ENCODE data around the gene EMC8. TPM values are rescaled to one million over a fixed set of nuclear protein-coding genes. Genes with fewer than 3 reads are reported as not detected.

EMC8 gene
- total and polyA plus RNA-seq, 10 of the 15 experiments (the other 5 are each of a cell fraction or from before 2014, with no cell fraction given) = 7.8 to 62.0 (median 33.5) TPM

DNA sequence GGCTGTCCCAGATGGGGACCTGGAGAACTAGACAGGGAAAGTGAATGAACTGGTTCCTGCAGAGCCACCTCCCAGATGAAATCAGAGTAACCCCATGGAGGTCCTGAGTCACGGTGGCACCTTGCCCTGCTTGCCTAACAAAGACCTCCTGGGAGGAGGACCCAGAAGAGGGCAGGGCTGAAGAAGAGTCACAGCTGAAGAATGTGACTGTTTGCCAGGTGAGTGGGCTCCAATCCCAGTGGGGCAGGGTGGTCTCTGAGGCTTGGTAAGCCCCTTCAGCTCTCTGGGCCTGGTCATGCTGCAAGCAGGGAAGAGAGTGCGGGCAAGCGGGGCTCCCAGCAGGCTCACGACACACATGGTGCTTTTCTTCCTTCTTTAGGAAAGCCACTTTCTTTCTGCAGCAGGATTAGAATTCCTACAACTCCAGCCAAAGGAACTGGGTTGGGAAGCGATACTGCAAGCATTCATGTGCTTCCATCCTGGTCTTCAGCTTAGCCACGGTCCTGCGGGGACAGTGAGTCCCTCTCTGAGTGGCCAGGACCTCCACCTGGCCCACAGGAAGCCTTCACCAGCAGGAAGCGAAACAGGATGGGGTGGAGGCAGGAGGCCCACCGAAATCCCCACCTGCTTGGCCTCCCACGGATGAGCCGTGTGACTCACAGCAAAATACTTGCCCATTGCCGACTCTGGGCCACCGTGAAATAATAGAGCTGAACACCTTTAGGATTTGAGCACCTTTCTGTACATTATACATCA lies 52.7 kb downstream of the EMC8 start (continued):
- TF ChIP-seq, protein P1, sequence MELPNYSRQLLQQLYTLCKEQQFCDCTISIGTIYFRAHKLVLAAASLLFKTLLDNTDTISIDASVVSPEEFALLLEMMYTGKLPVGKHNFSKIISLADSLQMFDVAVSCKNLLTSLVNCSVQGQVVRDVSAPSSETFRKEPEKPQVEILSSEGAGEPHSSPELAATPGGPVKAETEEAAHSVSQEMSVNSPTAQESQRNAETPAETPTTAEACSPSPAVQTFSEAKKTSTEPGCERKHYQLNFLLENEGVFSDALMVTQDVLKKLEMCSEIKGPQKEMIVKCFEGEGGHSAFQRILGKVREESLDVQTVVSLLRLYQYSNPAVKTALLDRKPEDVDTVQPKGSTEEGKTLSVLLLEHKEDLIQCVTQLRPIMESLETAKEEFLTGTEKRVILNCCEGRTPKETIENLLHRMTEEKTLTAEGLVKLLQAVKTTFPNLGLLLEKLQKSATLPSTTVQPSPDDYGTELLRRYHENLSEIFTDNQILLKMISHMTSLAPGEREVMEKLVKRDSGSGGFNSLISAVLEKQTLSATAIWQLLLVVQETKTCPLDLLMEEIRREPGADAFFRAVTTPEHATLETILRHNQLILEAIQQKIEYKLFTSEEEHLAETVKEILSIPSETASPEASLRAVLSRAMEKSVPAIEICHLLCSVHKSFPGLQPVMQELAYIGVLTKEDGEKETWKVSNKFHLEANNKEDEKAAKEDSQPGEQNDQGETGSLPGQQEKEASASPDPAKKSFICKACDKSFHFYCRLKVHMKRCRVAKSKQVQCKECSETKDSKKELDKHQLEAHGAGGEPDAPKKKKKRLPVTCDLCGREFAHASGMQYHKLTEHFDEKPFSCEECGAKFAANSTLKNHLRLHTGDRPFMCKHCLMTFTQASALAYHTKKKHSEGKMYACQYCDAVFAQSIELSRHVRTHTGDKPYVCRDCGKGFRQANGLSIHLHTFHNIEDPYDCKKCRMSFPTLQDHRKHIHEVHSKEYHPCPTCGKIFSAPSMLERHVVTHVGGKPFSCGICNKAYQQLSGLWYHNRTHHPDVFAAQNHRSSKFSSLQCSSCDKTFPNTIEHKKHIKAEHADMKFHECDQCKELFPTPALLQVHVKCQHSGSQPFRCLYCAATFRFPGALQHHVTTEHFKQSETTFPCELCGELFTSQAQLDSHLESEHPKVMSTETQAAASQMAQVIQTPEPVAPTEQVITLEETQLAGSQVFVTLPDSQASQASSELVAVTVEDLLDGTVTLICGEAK (IDR thresholded peaks at IDR 0.05; ENCODE audit: borderline replicate concordance) = no peak
- TF ChIP-seq ZNF622 (IDR thresholded peaks at IDR 0.05) (no peak), SREBF1 (IDR thresholded peaks at IDR 0.05; ENCODE audit: low read length) (no peak), SPI1 (IDR thresholded peaks at IDR 0.05; ENCODE audit: borderline replicate concordance, insufficient read depth, low read depth, low read length) (peak; percentile 61), EP300 (IDR thresholded peaks at IDR 0.05; ENCODE audit: borderline replicate concordance in 1 of 2, control insufficient read depth in 1 of 2, low read depth in 2 of 2, low read length in 2 of 2) (no peak), ZNF217 (IDR thresholded peaks at IDR 0.05) (no peak), CREM (IDR thresholded peaks at IDR 0.05; ENCODE audit: low read depth) (no peak; the same call in 1 of the 2 replicates), IRF4 (IDR thresholded peaks at IDR 0.05; ENCODE audit: low read depth, low read length) (0 out of 2 replicates have a peak, but pooled peaks have one; percentile 12), TCF12 (IDR thresholded peaks at IDR 0.05; ENCODE audit: low read depth, low read length) (peak; percentile 88), NRF1 (conservative IDR thresholded peaks at IDR 0.05; ENCODE audit: low read depth, low read length) (no peak)
- TF ChIP-seq, protein P2, sequence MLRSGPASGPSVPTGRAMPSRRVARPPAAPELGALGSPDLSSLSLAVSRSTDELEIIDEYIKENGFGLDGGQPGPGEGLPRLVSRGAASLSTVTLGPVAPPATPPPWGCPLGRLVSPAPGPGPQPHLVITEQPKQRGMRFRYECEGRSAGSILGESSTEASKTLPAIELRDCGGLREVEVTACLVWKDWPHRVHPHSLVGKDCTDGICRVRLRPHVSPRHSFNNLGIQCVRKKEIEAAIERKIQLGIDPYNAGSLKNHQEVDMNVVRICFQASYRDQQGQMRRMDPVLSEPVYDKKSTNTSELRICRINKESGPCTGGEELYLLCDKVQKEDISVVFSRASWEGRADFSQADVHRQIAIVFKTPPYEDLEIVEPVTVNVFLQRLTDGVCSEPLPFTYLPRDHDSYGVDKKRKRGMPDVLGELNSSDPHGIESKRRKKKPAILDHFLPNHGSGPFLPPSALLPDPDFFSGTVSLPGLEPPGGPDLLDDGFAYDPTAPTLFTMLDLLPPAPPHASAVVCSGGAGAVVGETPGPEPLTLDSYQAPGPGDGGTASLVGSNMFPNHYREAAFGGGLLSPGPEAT (IDR thresholded peaks at IDR 0.05; ENCODE audit: low read depth) = no peak
- TF ChIP-seq, protein P3, sequence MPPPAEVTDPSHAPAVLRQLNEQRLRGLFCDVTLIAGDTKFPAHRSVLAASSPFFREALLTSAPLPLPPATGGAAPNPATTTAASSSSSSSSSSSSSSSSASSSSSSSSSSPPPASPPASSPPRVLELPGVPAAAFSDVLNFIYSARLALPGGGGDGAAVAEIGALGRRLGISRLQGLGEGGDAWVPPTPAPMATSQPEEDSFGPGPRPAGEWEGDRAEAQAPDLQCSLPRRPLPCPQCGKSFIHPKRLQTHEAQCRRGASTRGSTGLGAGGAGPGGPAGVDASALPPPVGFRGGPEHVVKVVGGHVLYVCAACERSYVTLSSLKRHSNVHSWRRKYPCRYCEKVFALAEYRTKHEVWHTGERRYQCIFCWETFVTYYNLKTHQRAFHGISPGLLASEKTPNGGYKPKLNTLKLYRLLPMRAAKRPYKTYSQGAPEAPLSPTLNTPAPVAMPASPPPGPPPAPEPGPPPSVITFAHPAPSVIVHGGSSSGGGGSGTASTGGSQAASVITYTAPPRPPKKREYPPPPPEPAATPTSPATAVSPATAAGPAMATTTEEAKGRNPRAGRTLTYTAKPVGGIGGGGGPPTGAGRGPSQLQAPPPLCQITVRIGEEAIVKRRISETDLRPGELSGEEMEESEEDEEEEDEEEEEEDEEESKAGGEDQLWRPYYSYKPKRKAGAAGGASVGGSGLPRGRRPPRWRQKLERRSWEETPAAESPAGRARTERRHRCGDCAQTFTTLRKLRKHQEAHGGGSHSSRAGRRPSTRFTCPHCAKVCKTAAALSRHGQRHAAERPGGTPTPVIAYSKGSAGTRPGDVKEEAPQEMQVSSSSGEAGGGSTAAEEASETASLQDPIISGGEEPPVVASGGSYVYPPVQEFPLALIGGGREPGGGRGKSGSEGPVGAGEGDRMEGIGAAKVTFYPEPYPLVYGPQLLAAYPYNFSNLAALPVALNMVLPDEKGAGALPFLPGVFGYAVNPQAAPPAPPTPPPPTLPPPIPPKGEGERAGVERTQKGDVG (CRISPR knock-in tag; IDR thresholded peaks at IDR 0.05) = no peak
- TF ChIP-seq, protein P4, sequence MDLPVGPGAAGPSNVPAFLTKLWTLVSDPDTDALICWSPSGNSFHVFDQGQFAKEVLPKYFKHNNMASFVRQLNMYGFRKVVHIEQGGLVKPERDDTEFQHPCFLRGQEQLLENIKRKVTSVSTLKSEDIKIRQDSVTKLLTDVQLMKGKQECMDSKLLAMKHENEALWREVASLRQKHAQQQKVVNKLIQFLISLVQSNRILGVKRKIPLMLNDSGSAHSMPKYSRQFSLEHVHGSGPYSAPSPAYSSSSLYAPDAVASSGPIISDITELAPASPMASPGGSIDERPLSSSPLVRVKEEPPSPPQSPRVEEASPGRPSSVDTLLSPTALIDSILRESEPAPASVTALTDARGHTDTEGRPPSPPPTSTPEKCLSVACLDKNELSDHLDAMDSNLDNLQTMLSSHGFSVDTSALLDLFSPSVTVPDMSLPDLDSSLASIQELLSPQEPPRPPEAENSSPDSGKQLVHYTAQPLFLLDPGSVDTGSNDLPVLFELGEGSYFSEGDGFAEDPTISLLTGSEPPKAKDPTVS (IDR thresholded peaks at IDR 0.05; ENCODE audit: low read depth, low read length) = no peak
- TF ChIP-seq, protein P5, sequence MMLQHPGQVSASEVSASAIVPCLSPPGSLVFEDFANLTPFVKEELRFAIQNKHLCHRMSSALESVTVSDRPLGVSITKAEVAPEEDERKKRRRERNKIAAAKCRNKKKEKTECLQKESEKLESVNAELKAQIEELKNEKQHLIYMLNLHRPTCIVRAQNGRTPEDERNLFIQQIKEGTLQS (IDR thresholded peaks at IDR 0.05; ENCODE audit: borderline replicate concordance, extremely low read depth, low read depth, low read length) = no peak
- TF ChIP-seq, protein P6, sequence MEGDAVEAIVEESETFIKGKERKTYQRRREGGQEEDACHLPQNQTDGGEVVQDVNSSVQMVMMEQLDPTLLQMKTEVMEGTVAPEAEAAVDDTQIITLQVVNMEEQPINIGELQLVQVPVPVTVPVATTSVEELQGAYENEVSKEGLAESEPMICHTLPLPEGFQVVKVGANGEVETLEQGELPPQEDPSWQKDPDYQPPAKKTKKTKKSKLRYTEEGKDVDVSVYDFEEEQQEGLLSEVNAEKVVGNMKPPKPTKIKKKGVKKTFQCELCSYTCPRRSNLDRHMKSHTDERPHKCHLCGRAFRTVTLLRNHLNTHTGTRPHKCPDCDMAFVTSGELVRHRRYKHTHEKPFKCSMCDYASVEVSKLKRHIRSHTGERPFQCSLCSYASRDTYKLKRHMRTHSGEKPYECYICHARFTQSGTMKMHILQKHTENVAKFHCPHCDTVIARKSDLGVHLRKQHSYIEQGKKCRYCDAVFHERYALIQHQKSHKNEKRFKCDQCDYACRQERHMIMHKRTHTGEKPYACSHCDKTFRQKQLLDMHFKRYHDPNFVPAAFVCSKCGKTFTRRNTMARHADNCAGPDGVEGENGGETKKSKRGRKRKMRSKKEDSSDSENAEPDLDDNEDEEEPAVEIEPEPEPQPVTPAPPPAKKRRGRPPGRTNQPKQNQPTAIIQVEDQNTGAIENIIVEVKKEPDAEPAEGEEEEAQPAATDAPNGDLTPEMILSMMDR (IDR thresholded peaks at IDR 0.05 in 2 of 3, conservative IDR thresholded peaks at IDR 0.05 in 1 of 3; ENCODE audit: control insufficient read depth in 2 of 3, extremely low read depth in 1 of 3, insufficient read depth in 1 of 3, low read depth in 3 of 3, low read length in 3 of 3) = no peak

Data from GM12878 (cell line).